HG03280 (cell line): ENCODE data around the gene FGD5.

Experiments
- ATAC-seq: cut with Tn5 transposase; IDR thresholded peaks from one replicate; pipeline ENCODE4 v1.9.1; 2021; ENCODE audit warnings: mild to moderate bottlenecking, moderate library complexity; ENCODE audit not compliant: unreplicated experiment

Gene FGD5

DNA sequence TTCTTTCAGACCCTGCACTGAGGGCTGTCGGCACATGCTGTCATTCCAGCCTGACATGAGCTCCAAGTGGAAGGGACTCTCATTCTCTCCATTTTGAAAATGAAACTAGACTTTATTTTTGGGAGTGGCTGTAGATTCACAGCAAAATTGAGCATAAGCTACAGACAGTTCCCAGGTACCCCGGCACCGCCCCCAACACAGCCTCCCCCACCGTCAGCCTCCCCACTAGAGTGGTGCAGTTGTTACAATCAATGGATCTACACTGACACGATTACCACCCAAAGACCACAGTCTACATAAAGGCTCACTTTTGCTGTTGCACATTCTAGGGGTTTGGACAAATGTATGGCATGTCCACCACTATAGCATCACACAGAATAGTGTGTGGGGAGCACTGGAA is 29.5 kb upstream of the FGD5 start:
- ATAC-seq = no peak

DNA sequence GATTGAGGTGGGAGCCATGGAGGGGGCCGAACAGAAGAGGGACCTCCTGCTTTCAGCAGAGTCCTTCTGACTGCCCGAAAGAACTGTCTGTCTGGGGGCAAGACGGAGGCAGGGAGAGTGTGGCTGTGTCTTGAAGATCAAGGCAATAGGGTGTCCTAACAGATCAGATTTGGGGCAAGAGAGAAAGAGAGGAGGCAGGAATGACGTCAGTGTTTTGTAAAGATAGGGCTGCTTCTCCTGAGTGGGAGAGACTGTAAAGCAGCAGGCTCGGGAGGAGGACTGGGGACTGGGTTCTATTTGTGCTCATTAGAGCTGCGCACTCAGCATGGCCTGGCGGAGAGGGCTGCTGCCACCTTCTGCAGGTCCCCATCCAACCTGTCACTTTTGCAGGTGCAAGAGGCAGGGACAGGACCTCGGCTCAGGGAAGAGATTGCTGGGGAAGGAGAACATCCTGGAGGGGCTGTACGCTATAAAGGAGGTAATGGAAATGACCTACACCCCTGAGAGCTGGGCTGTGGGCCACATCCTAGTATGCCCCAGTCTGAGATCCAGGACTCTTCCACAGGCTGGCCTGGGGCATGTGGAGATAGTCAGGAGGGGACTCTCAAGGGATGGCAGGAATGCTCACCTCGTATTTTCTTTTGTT is 29.0 kb upstream of the FGD5 start:
- no peak for ATAC-seq

DNA sequence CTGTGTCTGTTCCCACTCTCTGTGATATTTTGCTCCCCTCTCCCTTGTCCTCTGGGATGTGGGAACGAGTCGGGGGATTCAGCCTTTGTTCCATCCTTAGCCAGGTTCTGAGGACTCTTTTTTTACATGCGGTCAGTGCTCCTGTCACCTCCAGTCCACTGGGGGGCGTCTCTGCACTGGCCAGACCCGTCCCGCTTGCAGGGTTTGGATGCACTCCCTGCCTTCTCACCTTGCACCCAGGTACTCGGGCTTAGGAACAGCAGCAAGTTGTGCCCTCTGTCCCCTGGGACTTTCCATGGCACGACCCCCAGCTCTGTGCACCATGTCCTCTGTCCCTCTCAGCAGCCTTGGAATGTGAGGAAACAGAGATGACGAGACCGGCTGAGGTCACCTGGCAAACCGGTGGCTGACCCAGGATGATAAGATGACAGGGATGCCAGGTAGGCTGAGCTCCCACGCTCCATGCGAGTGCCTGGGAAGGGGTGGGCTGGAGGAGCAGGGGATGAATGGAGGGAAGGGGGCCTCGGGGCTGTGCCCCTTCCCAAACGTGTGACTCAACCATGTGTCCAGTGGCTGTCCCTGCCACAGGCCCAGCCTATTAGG is 27.3 kb upstream of the FGD5 start:
- ATAC-seq = no peak

DNA sequence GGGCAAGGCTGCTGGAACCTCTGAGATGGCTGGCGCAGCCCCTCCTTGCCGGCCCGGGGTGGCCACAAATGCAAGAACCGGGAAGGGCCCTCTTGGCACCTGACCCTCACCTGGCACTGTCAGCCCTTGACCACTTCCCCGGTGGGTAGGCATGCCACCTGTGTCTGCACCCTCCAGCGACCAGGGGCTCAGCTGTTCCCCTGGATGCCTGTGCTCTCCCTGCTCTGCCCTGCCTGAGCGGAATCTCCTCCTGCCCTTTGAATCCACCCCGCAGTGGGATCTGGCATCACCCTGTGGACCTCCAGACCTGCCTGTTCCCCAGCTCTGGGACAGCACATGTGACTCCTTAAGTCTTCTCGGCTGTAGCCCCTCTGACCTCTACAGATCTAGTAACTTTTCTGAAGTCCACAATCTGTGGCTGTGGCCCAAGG is 26.1 kb upstream of the FGD5 start:
- ATAC-seq = no peak

DNA sequence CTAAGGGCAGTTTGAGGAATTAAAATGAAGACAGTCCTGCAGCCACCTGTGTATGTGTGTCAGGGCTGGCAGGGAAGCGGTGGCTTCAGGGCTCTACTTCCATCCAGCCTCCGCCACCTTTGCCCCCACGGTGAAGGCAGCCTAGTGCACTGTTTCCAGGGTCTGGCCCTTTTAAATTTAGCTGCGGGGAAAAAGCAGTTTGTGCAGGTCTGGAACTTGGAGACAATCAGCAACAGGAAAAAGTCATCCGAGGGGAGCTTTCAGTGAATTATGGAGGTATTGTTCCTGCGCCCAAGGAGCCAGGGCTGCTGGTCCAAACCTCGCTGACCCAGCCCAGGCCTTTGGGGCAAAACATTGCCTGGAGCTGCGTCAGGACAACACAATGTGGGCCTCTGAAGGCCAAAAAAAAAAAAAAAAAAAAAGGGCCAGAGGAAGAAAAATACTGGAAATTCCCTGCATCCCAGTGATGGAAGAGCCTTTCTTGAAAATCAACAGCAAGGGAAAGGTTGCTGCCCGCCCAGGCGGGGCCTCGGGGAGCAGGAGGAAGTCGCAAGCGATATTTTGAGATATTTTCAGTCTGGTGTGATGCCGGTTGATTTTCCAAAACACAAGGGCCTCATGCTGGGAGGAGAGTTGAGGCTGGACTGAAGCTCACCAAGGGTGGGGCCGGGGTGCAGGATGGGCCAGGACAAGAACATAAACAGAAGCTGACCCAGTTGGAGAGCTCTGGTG is 25.5 kb upstream of the FGD5 start:
- ATAC-seq = no peak

DNA sequence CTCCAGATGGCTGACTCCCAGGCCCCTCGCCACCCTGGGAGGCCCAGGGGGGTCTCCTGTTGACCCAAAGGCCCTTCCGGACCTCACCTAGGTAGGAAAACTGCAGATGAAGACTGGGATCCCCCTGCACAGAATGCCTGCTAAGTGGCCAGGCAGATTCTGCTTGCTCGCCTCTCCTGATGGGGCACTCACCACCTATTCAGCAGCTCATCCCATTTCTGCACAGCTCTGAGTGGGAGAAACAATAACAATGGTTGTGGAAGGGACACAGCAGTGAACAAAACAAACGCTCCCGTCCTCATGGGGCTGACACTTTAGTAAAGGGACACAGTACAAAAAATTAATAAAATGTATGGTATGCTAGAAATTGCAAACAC is 24.9 kb upstream of the FGD5 start:
- ATAC-seq = no peak

DNA sequence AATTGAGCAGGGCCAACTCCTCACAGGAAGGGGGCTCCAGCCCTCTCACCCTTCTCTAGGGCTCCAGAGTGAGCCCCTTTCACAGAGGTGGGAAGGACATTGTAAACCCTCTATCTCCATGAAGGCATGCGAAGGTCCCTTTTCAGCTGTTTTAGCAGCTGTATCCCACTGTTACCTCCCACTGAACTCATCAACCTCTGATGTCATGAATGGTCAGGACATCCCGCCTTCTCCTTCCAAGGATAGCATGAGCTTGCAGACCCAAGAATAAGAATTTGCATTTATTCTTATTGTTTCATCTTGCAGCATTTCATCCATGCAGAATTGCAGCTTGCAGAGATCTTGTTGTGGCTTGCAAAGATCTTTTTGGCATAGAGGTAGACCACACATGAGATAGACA is 24.3 kb upstream of the FGD5 start:
- no peak for ATAC-seq

DNA sequence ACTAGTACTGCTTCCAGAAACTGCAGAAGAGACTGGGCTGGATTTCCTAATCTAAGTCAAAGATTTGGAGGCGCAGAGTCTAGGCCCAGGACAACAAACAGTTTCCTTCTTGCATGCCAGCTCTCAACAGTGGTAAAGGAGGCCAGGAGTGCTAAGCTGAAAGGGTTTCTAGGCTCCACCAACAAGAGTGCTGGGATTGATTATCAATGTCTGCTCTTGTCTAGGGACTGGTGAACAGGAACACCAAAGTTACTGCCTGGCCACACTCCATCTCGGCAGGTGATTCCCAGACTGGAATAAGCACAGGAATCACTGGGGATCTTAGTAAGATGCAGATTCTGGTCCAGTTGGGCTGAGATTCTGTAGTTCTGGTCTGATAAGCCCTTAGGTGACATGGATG is 22.8 kb upstream of the FGD5 start:
- no peak for ATAC-seq

DNA sequence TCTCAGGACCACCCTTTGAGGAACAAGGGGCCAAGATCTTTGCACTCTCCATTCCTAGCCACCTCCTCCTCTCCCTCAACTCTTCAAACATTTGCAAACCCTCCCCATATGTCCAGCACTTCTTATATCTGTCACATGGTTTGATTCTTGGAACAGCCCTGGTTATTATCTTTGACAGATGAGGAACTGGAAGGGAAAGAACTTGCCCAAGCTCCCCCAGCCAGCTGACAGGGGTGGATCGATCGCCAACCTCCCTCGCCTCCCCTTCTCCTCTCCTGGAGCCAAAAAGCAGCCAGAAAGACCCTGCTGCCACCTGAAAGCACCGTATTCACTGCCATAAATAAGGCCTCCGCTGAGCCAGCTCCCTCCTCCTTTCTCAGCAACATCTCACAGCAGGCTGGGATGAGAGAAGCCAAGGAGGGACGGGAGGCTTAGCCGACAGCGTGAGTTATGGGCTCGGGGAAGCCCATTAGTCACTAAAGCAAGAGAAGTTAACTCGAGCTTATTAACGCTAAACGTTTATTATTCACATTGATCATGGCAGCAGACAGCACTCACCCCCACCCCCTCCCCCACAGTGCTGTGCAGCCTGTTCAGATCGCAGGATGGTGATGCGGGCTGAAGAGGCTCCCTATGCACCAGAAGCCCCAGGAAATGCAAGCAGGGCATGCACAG is 22.2 kb upstream of the FGD5 start:
- ATAC-seq = no peak

DNA sequence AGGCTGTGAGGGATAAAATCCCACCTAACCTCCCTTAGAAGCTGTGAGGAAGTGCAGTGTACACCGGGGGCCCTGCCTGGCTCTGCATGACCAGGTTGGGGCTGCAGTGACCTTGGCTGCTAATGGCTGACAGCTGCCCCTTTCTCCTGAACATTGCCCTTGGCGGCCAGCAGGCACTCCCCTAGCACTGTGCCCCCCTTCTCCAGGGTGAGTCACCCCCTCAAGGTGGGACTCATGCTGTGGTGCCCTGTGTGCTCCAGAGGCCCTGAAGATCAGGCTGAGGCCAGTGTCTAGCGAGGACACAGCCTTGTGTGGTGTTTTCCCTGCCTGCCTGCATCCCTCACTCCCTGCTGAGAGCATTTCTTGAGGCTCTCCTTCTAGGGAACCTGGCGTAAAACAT is 21.0 kb upstream of the FGD5 start:
- ATAC-seq = no peak

DNA sequence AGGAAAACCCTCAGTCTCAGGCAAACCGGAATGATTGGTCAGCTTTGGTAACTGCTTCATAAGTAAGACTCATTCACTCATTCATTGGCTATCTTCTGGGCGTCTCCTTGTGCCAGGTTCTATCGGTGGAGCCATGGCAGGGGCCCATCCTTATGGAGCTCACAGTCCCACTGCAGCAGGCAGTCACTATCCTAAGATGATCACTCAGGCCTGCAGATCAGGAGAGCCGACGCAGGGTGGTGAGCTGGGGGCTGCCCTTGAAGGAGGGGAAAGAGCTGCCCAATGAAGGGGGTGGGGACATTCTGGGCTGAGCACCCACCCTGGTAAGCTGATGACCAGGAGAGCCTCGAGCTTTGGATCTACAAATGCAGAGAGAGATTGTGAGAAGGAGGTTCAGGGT is 20.5 kb upstream of the FGD5 start:
- no peak for ATAC-seq

DNA sequence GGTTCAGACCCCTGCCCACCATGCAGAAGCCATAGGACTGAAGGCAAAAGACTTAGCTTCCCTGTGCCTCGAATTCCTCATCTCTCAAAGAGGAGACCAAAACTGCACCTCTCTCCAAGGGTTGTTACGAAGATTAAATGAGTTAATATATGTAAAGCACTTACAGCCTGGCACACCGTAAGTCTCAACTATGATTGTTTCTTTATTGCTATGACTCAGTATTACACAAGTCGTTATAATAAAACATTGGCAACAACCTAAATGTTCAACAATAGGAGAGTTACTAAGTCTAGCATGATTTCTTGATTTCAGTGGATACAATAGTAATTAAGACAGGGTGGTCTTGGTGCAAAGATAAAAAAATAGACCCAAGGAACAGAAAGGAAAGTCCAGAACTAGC is 19.6 kb upstream of the FGD5 start:
- no peak for ATAC-seq

DNA sequence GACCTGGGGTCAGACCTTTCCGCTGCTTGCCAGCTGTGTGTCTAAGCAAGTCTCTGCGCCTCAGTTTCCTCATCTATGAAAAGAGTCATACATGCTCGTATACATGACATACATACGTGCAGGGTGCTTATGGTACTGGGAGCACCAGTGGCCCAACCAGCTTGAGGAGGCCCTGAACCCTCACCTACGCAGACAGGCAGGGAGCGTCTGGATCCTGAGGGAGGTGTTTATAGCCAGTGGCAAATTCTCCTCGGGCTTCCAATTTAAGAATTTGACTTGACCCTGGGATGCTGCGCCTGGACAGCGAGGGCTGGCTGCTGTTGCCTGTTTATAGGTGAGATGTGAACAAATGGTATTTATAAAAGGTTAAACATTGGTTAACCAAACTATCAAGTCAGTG is 17.7 kb upstream of the FGD5 start:
- no peak for ATAC-seq

DNA sequence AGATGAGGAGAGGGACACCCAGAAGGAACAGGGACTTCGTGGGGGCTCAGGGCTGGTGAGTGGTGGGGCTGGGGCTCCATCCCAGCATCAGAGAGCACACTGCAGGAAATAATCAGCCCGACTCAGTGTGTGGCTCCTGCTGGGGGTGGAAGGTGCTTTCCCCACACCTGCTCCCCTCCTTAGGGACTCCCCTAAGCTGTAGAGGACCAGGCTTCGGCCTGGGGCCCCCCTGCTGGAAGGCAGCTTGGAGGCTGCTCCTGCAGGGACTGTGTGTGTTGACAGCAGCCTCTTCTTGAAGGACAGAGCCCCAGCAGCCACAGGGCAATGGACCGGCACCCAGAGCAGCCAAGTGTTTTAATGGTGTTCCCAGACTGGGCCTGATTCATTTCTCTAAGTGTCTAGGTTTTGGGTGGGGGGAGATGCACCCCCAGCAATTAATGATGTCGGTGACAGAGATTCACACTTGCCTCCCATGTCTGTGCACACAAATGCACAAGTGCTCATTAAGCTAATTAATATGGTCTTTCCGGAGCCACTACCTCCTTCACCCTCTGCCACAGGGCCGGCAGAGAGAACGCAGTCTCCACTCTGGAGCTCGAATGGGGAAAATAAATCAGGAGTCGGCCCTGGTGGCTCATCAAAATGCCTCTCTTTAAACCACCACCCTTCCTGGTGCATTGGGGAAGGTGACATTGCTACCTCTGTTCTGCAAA is 16.9 kb upstream of the FGD5 start:
- ATAC-seq = no peak

DNA sequence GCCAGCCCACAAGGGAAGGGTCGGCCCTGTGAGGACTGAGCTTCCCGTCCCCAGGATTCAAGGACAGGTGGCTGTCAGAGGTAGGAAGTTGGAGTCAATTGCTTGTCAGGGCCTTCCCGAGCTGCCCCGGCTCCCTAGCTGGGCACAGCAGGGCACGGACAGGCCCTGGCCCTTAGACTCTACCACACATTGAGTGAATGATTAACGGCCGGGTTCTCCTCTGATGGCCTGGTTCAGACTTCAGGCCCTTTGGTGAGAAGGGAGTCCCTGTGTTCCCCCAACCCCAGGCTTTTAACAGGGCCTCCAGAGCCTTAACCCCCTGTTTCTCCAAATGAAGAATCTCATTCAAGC is 16.4 kb upstream of the FGD5 start:
- ATAC-seq = no peak

DNA sequence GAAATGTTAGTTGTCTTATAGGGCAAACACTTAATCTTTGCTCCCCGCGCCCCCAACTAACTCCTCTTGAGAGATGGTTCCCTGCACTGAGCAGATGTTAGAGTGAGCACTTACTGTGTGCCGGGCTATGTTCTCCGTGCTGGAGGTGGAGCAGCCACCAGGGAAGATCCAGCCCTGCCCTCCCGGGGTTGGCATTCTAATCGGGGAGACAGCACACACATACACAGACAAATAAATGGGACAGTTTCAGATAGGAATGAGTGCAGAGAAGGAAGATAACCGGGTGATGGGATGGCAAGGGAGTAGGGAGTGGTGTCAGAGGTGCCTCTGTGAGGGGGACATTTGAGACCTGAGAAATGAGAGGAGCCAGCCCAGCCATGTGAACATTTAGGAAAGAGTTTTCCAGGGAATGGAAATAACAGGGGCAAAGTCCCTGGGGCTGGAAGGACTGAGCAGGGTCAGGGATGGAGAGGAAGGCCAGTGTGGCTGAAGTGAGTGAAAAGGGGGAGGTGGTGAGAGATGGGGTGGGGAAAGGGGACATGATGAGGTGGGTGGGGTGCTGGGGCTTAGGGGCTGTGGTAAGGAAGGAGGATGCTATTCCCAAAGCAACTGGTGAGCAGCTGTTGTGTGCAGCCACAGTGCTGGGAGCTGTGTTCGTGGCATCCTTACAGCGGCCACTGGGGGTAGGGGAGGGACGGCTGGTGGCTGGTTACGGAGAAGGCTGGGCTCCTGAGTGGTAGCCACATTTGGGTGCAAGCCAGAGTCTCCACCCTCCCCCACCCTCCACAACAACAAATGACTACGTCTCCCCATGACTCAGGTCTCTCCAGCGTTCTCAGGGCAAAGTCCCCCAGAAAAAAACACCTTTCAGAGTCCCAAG is 15.4 kb upstream of the FGD5 start:
- ATAC-seq = no peak

DNA sequence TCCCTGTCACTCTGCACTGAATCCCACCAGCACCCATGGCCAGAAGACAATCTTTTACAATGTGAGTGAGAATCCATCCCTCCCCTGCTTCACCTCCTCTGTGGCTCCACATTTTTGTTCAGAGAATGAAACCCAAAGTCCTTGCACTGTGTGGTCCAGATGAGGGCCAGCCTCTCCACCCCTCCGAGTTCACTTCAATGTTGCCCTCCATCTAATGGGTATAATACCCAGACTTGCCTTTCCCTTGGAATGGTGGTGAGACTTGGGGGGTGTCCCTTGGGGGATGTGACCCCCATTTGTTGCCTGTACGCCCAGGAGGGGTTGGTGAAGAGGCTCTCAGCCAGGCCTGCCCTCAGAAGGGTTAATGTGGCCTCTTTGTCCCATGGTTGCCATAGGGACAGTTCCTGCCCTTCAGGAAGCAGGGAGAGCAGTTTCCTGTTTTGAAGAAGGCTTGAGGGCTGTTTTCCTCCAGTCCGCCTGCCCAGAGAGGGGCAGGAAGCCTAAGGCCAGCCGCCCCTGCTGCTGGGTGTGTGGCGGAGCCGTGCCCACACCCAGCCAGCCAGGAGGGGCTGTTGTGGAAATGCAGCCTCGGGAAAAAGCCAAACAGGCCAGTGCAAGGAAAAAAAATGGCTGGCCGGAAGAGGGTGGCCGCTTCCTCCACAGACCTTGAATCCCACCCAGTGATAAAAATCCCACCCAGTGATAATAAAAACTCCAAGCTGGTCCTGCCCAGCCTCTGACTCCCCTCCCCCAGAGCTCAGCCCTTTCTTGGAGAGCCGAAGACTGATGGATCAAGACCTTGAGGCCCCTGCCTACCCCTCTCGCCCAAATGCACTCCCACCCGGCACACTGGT is 14.6 kb upstream of the FGD5 start:
- ATAC-seq = no peak

DNA sequence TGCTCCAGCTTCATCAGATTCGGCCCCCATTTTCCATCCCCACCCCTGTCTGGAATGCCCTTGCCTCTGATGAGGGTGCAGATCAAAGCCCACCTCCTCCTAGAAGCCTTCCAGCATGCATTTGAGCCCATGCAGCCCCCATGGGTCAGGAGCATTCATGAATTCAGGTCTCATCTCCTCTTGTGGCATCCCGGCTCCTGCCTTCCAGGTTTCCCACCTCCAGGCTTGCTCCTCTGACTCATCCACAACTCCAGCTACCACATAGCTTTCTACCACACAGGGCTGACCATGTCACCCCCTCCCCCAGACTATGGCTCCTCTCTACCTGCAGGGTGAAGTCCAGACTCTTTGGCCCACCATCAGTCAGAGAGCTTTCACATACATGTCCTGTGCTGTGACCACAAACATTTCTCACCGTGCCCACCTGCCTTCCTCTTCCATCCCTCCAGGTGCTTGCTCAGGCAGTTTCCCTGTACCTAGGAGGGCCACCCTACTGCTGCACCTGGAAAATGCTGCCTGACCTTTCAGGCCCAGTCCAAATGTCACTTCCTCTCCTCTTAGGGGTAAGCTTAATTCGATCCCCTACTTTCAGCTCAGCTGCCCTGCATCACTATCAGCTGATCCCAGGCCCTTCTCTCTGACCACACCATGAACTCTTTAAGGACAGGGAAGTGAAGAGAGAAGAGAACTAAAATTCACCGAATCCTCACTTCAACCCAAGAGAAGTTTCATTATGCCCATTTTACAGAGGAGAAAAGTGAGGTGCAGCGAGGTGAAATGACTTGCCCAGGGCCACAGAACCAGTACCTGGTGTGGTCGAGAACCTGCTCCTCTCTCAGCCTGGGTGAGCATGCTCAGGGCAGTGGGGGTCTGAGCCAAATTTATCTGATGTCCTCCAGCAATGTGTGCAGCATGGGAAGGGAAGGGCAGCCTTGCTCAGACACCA is 13.7 kb upstream of the FGD5 start:
- ATAC-seq = no peak
